ENCODE measurements around the gene ANK3. TPM values are rescaled to one million over a fixed set of nuclear protein-coding genes. Genes with fewer than 3 reads are reported as not detected.

The ANK3 gene
- total RNA-seq, 1 experiment from 2014 or later: 32.0 TPM

DNA sequence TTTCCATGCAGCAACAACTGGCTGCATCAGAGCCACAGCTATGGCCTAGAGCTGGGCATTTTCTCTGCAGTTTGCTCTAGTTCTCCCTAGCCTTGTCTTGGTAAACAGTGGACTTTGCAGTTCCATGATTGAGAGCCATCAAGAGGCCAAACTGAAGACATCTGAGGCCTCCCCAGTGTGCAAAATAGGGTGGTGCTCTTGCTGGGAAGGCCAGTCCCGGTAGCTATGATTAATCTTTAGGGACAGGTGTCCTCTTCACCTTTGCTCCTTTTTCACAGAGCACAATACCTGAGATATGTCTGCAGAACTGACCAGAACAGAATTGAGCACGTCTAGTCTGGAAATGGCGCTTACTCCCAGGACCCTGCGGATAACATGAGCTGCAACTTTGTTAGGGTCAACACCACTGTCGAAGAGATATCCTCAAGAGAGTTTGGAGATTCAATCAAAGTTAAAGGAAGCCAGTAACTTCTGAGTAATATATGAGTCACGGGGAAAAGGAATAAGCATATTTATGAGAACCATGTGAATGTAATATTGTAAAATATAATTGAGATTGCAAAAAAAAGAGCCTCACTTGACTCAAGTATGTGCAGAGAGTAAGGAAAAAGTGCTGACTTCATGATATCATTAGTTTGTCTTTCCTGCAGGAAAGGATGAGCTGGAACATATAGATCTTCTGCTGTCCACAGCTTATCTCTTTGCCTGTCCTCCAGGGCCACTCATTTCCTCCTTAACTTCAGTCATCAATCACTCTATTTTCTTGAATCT, 76.7 kb downstream of the ANK3 start:
- no peaks in the 10 kb centered on the region for H3K9me2 ChIP-seq (ENCODE audit: insufficient read depth)
- POLR2A ChIA-PET (ENCODE audit: unreplicated experiment): interaction anchor here (0.6 kb wide), 1 partner anchor 11 kb away, joined by 7 read pairs; no protein-coding TSS in a partner anchor
- H3K4me1 ChIP-seq (replicated peaks; ENCODE audit: insufficient read depth): peaks cover 29% of the 10 kb centered on the region
- no peak overlapping the region for H3K4me3 ChIP-seq
- no peaks in the 10 kb centered on the region for H3K9me3 ChIP-seq (ENCODE audit: insufficient read depth, low read depth)
- intact Hi-C loops (cut with micrococcal nuclease; ENCODE audit: unreplicated experiment): no loop called here
- H2AFZ ChIP-seq: 0 out of 2 replicates have a peak overlapping the region, but pooled peaks have one; percentile 23
- no peaks in the 10 kb centered on the region for H3K79me2 ChIP-seq (ENCODE audit: low read depth)
- no peaks in the 10 kb centered on the region for H3K27me3 ChIP-seq (ENCODE audit: insufficient read depth, low read depth)
- H3K36me3 ChIP-seq (ENCODE audit: low read depth): no peaks in the 10 kb centered on the region
- peak overlapping the region; percentile 35 for H3K4me2 ChIP-seq
- no peaks in the 10 kb centered on the region for H4K20me1 ChIP-seq (ENCODE audit: insufficient read depth)
- no peak for TF ChIP-seq EZH2 (IDR thresholded peaks at IDR 0.05; ENCODE audit: low read depth)
- TF ChIP-seq, protein P1, sequence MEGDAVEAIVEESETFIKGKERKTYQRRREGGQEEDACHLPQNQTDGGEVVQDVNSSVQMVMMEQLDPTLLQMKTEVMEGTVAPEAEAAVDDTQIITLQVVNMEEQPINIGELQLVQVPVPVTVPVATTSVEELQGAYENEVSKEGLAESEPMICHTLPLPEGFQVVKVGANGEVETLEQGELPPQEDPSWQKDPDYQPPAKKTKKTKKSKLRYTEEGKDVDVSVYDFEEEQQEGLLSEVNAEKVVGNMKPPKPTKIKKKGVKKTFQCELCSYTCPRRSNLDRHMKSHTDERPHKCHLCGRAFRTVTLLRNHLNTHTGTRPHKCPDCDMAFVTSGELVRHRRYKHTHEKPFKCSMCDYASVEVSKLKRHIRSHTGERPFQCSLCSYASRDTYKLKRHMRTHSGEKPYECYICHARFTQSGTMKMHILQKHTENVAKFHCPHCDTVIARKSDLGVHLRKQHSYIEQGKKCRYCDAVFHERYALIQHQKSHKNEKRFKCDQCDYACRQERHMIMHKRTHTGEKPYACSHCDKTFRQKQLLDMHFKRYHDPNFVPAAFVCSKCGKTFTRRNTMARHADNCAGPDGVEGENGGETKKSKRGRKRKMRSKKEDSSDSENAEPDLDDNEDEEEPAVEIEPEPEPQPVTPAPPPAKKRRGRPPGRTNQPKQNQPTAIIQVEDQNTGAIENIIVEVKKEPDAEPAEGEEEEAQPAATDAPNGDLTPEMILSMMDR (conservative IDR thresholded peaks at IDR 0.05): no peak
- CTCF ChIA-PET: interaction anchor here (0.5 to 0.7 kb wide), 2 partner anchors 213 to 585 kb away, joined by 4 to 9 read pairs; no protein-coding TSS in a partner anchor
- peaks cover 14% of the 10 kb centered on the region for H3F3A ChIP-seq (ENCODE audit: insufficient read depth, low read depth)
- BruUV-seq (replicated peaks): no TSS peak
- peak; percentile 8 to 71 for DNase-seq
- H3K27ac ChIP-seq: peak overlapping the region; percentile 48

DNA sequence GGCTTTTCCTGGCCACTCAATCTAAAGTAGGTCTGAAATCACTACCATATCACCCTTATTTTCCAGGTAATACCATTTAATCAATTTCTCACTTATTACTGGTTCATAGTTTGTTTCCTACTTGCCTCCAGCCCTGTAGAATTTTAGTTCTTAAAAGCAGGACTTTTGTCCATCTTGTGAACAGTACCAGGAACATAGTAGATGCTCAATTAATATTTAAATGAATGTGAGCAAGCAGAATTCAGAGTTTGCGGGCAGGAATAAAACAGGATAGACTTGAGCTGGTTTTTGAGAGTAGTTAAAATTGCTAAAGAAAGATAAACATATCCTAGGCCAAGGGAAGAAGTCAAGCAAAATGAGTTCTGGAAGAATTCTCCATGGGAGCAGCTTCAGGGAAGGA, 77.9 kb downstream of the ANK3 start:
- TF ChIP-seq, protein P1 (conservative IDR thresholded peaks at IDR 0.05): no peak
- TF ChIP-seq EZH2 (IDR thresholded peaks at IDR 0.05; ENCODE audit: low read depth): no peak
- no peaks in the 10 kb centered on the region for H4K20me1 ChIP-seq (ENCODE audit: insufficient read depth)
- POLR2A ChIA-PET (ENCODE audit: unreplicated experiment): no interaction called here
- H3K9me3 ChIP-seq (ENCODE audit: insufficient read depth, low read depth): no peaks in the 10 kb centered on the region
- no peaks in the 10 kb centered on the region for H3K79me2 ChIP-seq (ENCODE audit: low read depth)
- H3K9me2 ChIP-seq (ENCODE audit: insufficient read depth): no peaks in the 10 kb centered on the region
- no peak overlapping the region for H2AFZ ChIP-seq
- intact Hi-C loops (cut with micrococcal nuclease; ENCODE audit: unreplicated experiment): no loop called here
- H3K36me3 ChIP-seq (ENCODE audit: low read depth): no peaks in the 10 kb centered on the region
- H3K27me3 ChIP-seq (ENCODE audit: insufficient read depth, low read depth): no peaks in the 10 kb centered on the region
- peaks cover 14% of the 10 kb centered on the region for H3F3A ChIP-seq (ENCODE audit: insufficient read depth, low read depth)
- H3K4me1 ChIP-seq (replicated peaks; ENCODE audit: insufficient read depth): peaks cover 29% of the 10 kb centered on the region
- BruUV-seq (replicated peaks): no TSS peak
- H3K4me2 ChIP-seq: no peak overlapping the region
- H3K4me3 ChIP-seq: no peak overlapping the region
- DNase-seq: no peak
- CTCF ChIA-PET: no interaction called here
- H3K27ac ChIP-seq: no peak overlapping the region

DNA sequence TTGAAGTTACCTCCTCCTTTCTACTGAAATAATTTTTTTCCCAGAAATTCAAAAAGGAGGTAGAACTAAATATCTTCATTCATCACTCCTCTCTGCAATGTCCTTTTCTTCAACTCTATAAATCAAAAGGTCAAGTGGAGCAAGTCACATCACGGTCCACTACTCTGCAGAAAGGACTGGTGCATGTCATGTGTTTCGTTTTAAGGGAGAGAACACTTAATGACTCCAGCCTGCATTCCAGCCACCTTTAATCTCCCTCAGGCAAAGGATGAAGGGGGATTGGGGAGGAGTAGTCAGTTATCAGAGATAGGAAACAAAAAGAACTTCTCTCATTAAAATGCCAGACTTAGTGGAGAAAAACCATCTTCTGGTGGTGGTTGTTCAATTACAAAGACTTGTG, 78.9 kb downstream of the ANK3 start:
- Histone ChIP-seq H3K36me3 (ENCODE audit: low read depth) (no peaks in the 10 kb centered on the region), H3K4me2 (no peak overlapping the region), H3K27ac (no peak overlapping the region), H3F3A (ENCODE audit: insufficient read depth, low read depth) (peaks cover 14% of the 10 kb centered on the region), H3K9me2 (ENCODE audit: insufficient read depth) (no peaks in the 10 kb centered on the region), H3K4me3 (no peak overlapping the region), H3K4me1 (replicated peaks; ENCODE audit: insufficient read depth) (peaks cover 29% of the 10 kb centered on the region), H4K20me1 (ENCODE audit: insufficient read depth) (no peaks in the 10 kb centered on the region), H3K79me2 (ENCODE audit: low read depth) (no peaks in the 10 kb centered on the region), H2AFZ (no peak overlapping the region), H3K27me3 (ENCODE audit: insufficient read depth, low read depth) (no peaks in the 10 kb centered on the region), H3K9me3 (ENCODE audit: insufficient read depth, low read depth) (no peaks in the 10 kb centered on the region)
- TF ChIP-seq EZH2 (IDR thresholded peaks at IDR 0.05; ENCODE audit: low read depth): no peak
- TF ChIP-seq, protein P1 (conservative IDR thresholded peaks at IDR 0.05): no peak
- CTCF ChIA-PET: no interaction called here
- no peak for DNase-seq
- intact Hi-C loops (cut with micrococcal nuclease; ENCODE audit: unreplicated experiment): no loop called here
- POLR2A ChIA-PET (ENCODE audit: unreplicated experiment): no interaction called here
- BruUV-seq (replicated peaks): no TSS peak
